ENCODE results near the gene SLX4IP. TPM values are rescaled to one million over a fixed set of nuclear protein-coding genes. Genes with fewer than 3 reads are reported as not detected.

SLX4IP gene
- total RNA-seq, 1 donor from 2014 or later, result 9.0 TPM

GRCh38 chr20:10462516-10462915 lies 27.4 kb downstream of the SLX4IP start:
- intact Hi-C loops (cut with micrococcal nuclease), result no loop called here

GRCh38 chr20:10463622-10464021 lies 28.5 kb downstream of the SLX4IP start:
- intact Hi-C loops (cut with micrococcal nuclease), result no loop called here

- intact Hi-C loops (cut with micrococcal nuclease), result no loop called here
Measured at GRCh38 chr20:10465135-10465534, 30.0 kb downstream of the SLX4IP start.

GRCh38 chr20:10466325-10466724 lies 31.2 kb downstream of the SLX4IP start:
- intact Hi-C loops (cut with micrococcal nuclease), result no loop called here

- intact Hi-C loops (cut with micrococcal nuclease), result no loop called here
Measured at GRCh38 chr20:10466855-10467254, 31.8 kb downstream of the SLX4IP start.

- intact Hi-C loops (cut with micrococcal nuclease), result no loop called here
Measured at GRCh38 chr20:10467681-10468339, 32.7 kb downstream of the SLX4IP start.

GRCh38 chr20:10468340-10468845 lies 33.3 kb downstream of the SLX4IP start:
- intact Hi-C loops (cut with micrococcal nuclease), result no loop called here

GRCh38 chr20:10469056-10469455 lies 34.0 kb downstream of the SLX4IP start:
- intact Hi-C loops (cut with micrococcal nuclease), result loop anchor here (1.0 kb wide), 1 partner anchor 67 kb away; no protein-coding TSS in a partner anchor

- intact Hi-C loops (cut with micrococcal nuclease), result loop anchor here (1.0 kb wide), 1 partner anchor 67 kb away; no protein-coding TSS in a partner anchor
Measured at GRCh38 chr20:10469599-10469998, 34.5 kb downstream of the SLX4IP start.

- intact Hi-C loops (cut with micrococcal nuclease), result loop anchor here (5.0 kb wide), 1 partner anchor 1067 kb away; no protein-coding TSS in a partner anchor
Measured at GRCh38 chr20:10470276-10470675, 35.2 kb downstream of the SLX4IP start.

GRCh38 chr20:10472871-10473270 lies 37.8 kb downstream of the SLX4IP start:
- intact Hi-C loops (cut with micrococcal nuclease), result loop anchor here (5.0 kb wide), 1 partner anchor 1064 kb away; no protein-coding TSS in a partner anchor

- intact Hi-C loops (cut with micrococcal nuclease), result loop anchor here (5.0 kb wide), 1 partner anchor 1063 kb away; no protein-coding TSS in a partner anchor
Measured at GRCh38 chr20:10474606-10475184, 39.6 kb downstream of the SLX4IP start.

GRCh38 chr20:10475225-10475624 lies 40.1 kb downstream of the SLX4IP start:
- intact Hi-C loops (cut with micrococcal nuclease), result no loop called here

GRCh38 chr20:10476319-10476724 lies 41.2 kb downstream of the SLX4IP start:
- intact Hi-C loops (cut with micrococcal nuclease), result no loop called here

GRCh38 chr20:10478205-10478604 lies 43.1 kb downstream of the SLX4IP start:
- intact Hi-C loops (cut with micrococcal nuclease), result no loop called here

GRCh38 chr20:10478930-10479329 lies 43.8 kb downstream of the SLX4IP start:
- intact Hi-C loops (cut with micrococcal nuclease), result no loop called here

- intact Hi-C loops (cut with micrococcal nuclease), result no loop called here
Measured at GRCh38 chr20:10481676-10482075, 46.6 kb downstream of the SLX4IP start.

GRCh38 chr20:10483691-10484090 lies 48.6 kb downstream of the SLX4IP start:
- intact Hi-C loops (cut with micrococcal nuclease), result no loop called here

GRCh38 chr20:10487142-10488136 lies 52.3 kb downstream of the SLX4IP start:
- intact Hi-C loops (cut with micrococcal nuclease), result no loop called here

GRCh38 chr20:10488534-10488933 lies 53.4 kb downstream of the SLX4IP start:
- intact Hi-C loops (cut with micrococcal nuclease), result no loop called here

GRCh38 chr20:10489853-10490252 lies 54.7 kb downstream of the SLX4IP start:
- intact Hi-C loops (cut with micrococcal nuclease), result no loop called here
